ENCODE data around the gene TMEM125.

- no peak for TF ChIP-seq SIRT6 (IDR thresholded peaks at IDR 0.05; ENCODE audit: low read depth, low read length)
- TF ChIP-seq, protein P1, sequence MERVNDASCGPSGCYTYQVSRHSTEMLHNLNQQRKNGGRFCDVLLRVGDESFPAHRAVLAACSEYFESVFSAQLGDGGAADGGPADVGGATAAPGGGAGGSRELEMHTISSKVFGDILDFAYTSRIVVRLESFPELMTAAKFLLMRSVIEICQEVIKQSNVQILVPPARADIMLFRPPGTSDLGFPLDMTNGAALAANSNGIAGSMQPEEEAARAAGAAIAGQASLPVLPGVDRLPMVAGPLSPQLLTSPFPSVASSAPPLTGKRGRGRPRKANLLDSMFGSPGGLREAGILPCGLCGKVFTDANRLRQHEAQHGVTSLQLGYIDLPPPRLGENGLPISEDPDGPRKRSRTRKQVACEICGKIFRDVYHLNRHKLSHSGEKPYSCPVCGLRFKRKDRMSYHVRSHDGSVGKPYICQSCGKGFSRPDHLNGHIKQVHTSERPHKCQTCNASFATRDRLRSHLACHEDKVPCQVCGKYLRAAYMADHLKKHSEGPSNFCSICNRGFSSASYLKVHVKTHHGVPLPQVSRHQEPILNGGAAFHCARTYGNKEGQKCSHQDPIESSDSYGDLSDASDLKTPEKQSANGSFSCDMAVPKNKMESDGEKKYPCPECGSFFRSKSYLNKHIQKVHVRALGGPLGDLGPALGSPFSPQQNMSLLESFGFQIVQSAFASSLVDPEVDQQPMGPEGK (CRISPR knock-in tag; IDR thresholded peaks at IDR 0.05; ENCODE audit: borderline replicate concordance) = no peak
- no peak for TF ChIP-seq RFX7 (CRISPR knock-in tag; IDR thresholded peaks at IDR 0.05)
- TF ChIP-seq POLR2A (conservative IDR thresholded peaks at IDR 0.05) = no peak
- TF ChIP-seq DPF2 (IDR thresholded peaks at IDR 0.05) = no peak
- TF ChIP-seq NCOA6 (IDR thresholded peaks at IDR 0.05) = no peak
- TF ChIP-seq NR2C2 (CRISPR knock-in tag; IDR thresholded peaks at IDR 0.05) = no peak
- TF ChIP-seq NR2C2 (tag; IDR thresholded peaks at IDR 0.05) = no peak
- no peak for TF ChIP-seq CBX5 (IDR thresholded peaks at IDR 0.05; ENCODE audit: borderline replicate concordance, low read depth)
- no peak for TF ChIP-seq CTCF (IDR thresholded peaks at IDR 0.05 in 2 of 3, conservative IDR thresholded peaks at IDR 0.05 in 1 of 3; ENCODE audit: insufficient read depth in 2 of 3, low read depth in 1 of 3, low read length in 3 of 3)
- no peak for TF ChIP-seq FIP1L1 (IDR thresholded peaks at IDR 0.05; ENCODE audit: low read depth, low read length, poor library complexity, severe bottlenecking)
- TF ChIP-seq, protein P2, sequence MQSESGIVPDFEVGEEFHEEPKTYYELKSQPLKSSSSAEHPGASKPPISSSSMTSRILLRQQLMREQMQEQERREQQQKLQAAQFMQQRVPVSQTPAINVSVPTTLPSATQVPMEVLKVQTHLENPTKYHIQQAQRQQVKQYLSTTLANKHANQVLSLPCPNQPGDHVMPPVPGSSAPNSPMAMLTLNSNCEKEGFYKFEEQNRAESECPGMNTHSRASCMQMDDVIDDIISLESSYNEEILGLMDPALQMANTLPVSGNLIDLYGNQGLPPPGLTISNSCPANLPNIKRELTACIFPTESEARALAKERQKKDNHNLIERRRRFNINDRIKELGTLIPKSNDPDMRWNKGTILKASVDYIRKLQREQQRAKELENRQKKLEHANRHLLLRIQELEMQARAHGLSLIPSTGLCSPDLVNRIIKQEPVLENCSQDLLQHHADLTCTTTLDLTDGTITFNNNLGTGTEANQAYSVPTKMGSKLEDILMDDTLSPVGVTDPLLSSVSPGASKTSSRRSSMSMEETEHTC (IDR thresholded peaks at IDR 0.05) = no peak
- TF ChIP-seq MAFF (IDR thresholded peaks at IDR 0.05; ENCODE audit: low read length) = no peak
These were observed 7.5 kb downstream of the TMEM125 start for GRCh38 chr1:43277116-43277876.
